HepG2 (cell line): ENCODE measurements around the gene ANKS3. TPM values are rescaled to one million over a fixed set of nuclear protein-coding genes. Genes with fewer than 3 reads are reported as not detected.
A peak's percentile ranks its signal among the peaks of the same experiment; 100 is the strongest.

Source experiments
- ARID5B ChIP-seq: IDR thresholded peaks from 2 replicates; pipeline ENCODE4 v1.4.0; 2020; ENCODE audit warnings: mild to moderate bottlenecking, missing genetic modification reagents
- ARNTL ChIP-seq: sonication (generic); formaldehyde crosslinking; IDR thresholded peaks from 2 replicates; pipeline ENCODE4 v1.4.0; 2020; ENCODE audit warnings: mild to moderate bottlenecking, missing genetic modification reagents
- ATF2 ChIP-seq: sonication (generic); formaldehyde crosslinking; IDR thresholded peaks from 2 replicates; pipeline ENCODE4 v1.4.0; 2020; ENCODE audit warnings: missing genetic modification reagents
- BCL3 ChIP-seq: sonication (generic); formaldehyde crosslinking; IDR thresholded peaks from 2 replicates; pipeline ENCODE4 v1.5.1; 2020; ENCODE audit warnings: mild to moderate bottlenecking, missing genetic modification reagents, moderate library complexity
- CCAR2 ChIP-seq: fragments of 200-400 bp; formaldehyde crosslinking; optimal IDR thresholded peaks from 2 replicates; pipeline ENCODE3; 2018; ENCODE audit warnings: low read depth, mild to moderate bottlenecking, low read length, moderate library complexity
- CHCHD3 ChIP-seq: sonication (generic); formaldehyde crosslinking; IDR thresholded peaks from 2 replicates; pipeline ENCODE4 v1.8.0; 2022; ENCODE audit warnings: mild to moderate bottlenecking, missing genetic modification reagents, moderate library complexity
- DNMT1 ChIP-seq: sonication (generic); formaldehyde crosslinking; IDR thresholded peaks from 2 replicates; pipeline ENCODE4 v1.5.1; 2020; ENCODE audit warnings: mild to moderate bottlenecking, missing genetic modification reagents
- HDAC1 ChIP-seq: sonication (generic); formaldehyde crosslinking; IDR thresholded peaks from 2 replicates; pipeline ENCODE4 v1.5.1; 2020; ENCODE audit warnings: mild to moderate bottlenecking, missing genetic modification reagents
- IKZF4 ChIP-seq: sonication (generic); formaldehyde crosslinking; IDR thresholded peaks from 2 replicates; pipeline ENCODE4 v1.5.1; 2020; ENCODE audit warnings: borderline replicate concordance, mild to moderate bottlenecking, low read depth, missing genetic modification reagents; ENCODE audit errors: not compliant biosample characterization
- KLF12 ChIP-seq: sonication (generic); formaldehyde crosslinking; IDR thresholded peaks from 2 replicates; pipeline ENCODE4 v1.4.0; 2020; ENCODE audit warnings: missing genetic modification reagents, borderline replicate concordance
- NFE2L2 ChIP-seq: fragments of 150-350 bp; IDR thresholded peaks from 2 replicates; pipeline ENCODE4 v1.6.1; 2014; ENCODE audit warnings: low read length
- REXO4 ChIP-seq: sonication (generic); formaldehyde crosslinking; IDR thresholded peaks from 2 replicates; pipeline ENCODE4 v1.8.0; 2022; ENCODE audit warnings: missing genetic modification reagents, mild to moderate bottlenecking, borderline replicate concordance
- RNF2 ChIP-seq: fragments of 450-650 bp; conservative IDR thresholded peaks from 2 replicates; pipeline ENCODE4 v1.6.1; 2016; ENCODE audit warnings: low read depth
- RORA ChIP-seq: sonication (generic); formaldehyde crosslinking; IDR thresholded peaks from 2 replicates; pipeline ENCODE4 v1.5.0; 2020; ENCODE audit warnings: mild to moderate bottlenecking, missing genetic modification reagents, moderate library complexity
- RXRB ChIP-seq: IDR thresholded peaks from 2 replicates; pipeline ENCODE4 v1.6.1; 2016; ENCODE audit warnings: borderline replicate concordance, missing genetic modification reagents, missing compliant biosample characterization
- U2AF1 ChIP-seq: fragments of 200-400 bp; formaldehyde crosslinking; optimal IDR thresholded peaks from 2 replicates; pipeline ENCODE3; 2017; ENCODE audit warnings: mild to moderate bottlenecking, low read depth, low read length
- XBP1 ChIP-seq: sonication (generic); formaldehyde crosslinking; IDR thresholded peaks from 2 replicates; pipeline ENCODE4 v1.5.0; 2020; ENCODE audit warnings: missing genetic modification reagents
- YEATS2 ChIP-seq: sonication (generic); formaldehyde crosslinking; IDR thresholded peaks from 2 replicates; pipeline ENCODE4 v1.4.0; 2020; ENCODE audit warnings: missing genetic modification reagents, borderline replicate concordance
- ZBTB42 ChIP-seq: sonication (generic); formaldehyde crosslinking; IDR thresholded peaks from 2 replicates; pipeline ENCODE4 v1.5.0; 2020; ENCODE audit warnings: mild to moderate bottlenecking, missing genetic modification reagents
- ZFP82 ChIP-seq: sonication (generic); formaldehyde crosslinking; IDR thresholded peaks from 2 replicates; pipeline ENCODE4 v1.5.1; 2020; ENCODE audit warnings: mild to moderate bottlenecking, missing genetic modification reagents, borderline replicate concordance
- ZMYM3 ChIP-seq: sonication (generic); formaldehyde crosslinking; IDR thresholded peaks from 2 replicates; pipeline ENCODE4 v1.5.1; 2020; ENCODE audit warnings: mild to moderate bottlenecking, missing genetic modification reagents
- ZNF296 ChIP-seq: sonication (generic); formaldehyde crosslinking; conservative IDR thresholded peaks from 2 replicates; pipeline ENCODE4 v1.5.0; 2020; ENCODE audit warnings: mild to moderate bottlenecking, missing genetic modification reagents
- ZNF737 ChIP-seq: sonication (generic); formaldehyde crosslinking; IDR thresholded peaks from 2 replicates; pipeline ENCODE4 v1.5.0; 2020; ENCODE audit warnings: missing genetic modification reagents, mild to moderate bottlenecking, borderline replicate concordance
- ZNF816 ChIP-seq: sonication (generic); formaldehyde crosslinking; IDR thresholded peaks from 2 replicates; pipeline ENCODE4 v1.8.0; 2022; ENCODE audit warnings: missing genetic modification reagents, mild to moderate bottlenecking, borderline replicate concordance
- polyA plus RNA-seq, 8 experiments: library from polyadenylated mRNA; depleted of rRNA in 3 of 8; stranded (reverse) in 7 of 8; unstranded in 1 of 8; fragments of >200 nt; fragmentation: Illumina TruSeq in 4 of 8; extraction: Trizol in 4 of 8; gene quantifications; 2 replicates each; pipeline versions ENCODE4 v1.2.1 to v1.2.3, GENCODE V29; 2011 to 2016; ENCODE audit warnings: low read depth in 4 of 8, missing spikeins in 1 of 8, mixed read lengths in 1 of 8; ENCODE audit not compliant: insufficient read depth in 1 of 8
- total RNA-seq, 5 experiments: library from RNA; depleted of rRNA; stranded (reverse); fragments of >200 nt; fragmentation: Illumina TruSeq; extraction: Trizol; gene quantifications; 2 replicates each; pipeline ENCODE4 v1.2.3, GENCODE V29; 2016; ENCODE audit warnings: low read depth in 1 of 5

ANKS3 gene
- total and polyA plus RNA-seq, 2 of the 13 experiments (the other 11 are each of a cell fraction or from before 2014, with no cell fraction given), result 11.4 to 15.9 TPM

GRCh38 chr16:4734063-4734729 lies at the start of gene ANKS3, which contains the start of gene DNAAF8 (continued):
- TF ChIP-seq ARID5B (CRISPR knock-in tag) (peak; percentile 57; the same call in 1 of the 2 replicates), CCAR2 (no peak), HDAC1 (peak; percentile 99), DNMT1 (CRISPR knock-in tag) (0 out of 2 replicates have a peak, but pooled peaks have one; percentile 63), BCL3 (CRISPR knock-in tag) (no peak; the same call in 1 of the 2 replicates), CHCHD3 (CRISPR knock-in tag) (no peak), RNF2 (peak; percentile 65; the same call in 1 of the 2 replicates), NFE2L2 (no peak), IKZF4 (CRISPR knock-in tag) (peak; percentile 42), ZNF296 (CRISPR knock-in tag) (peak; percentile 63; the same call in 1 of the 2 replicates), ZMYM3 (CRISPR knock-in tag) (0 out of 2 replicates have a peak, but pooled peaks have one; percentile 13), ARNTL (CRISPR knock-in tag) (peak; percentile 37; the same call in 1 of the 2 replicates), ZNF816 (CRISPR knock-in tag) (0 out of 2 replicates have a peak, but pooled peaks have one; percentile 68), YEATS2 (CRISPR knock-in tag) (peak; percentile 77), KLF12 (CRISPR knock-in tag) (peak; percentile 99), ZNF737 (CRISPR knock-in tag) (no peak), REXO4 (no peak), RXRB (CRISPR knock-in tag) (peak; percentile 19; the same call in 1 of the 2 replicates), U2AF1 (peak; percentile 23), ZBTB42 (no peak), XBP1 (no peak; the same call in 1 of the 2 replicates), RORA (no peak), ZFP82 (CRISPR knock-in tag) (peak; percentile 28; the same call in 1 of the 2 replicates), ATF2 (CRISPR knock-in tag) (no peak)
